ENCODE results near the gene DNAH3.

Gene DNAH3

DNA sequence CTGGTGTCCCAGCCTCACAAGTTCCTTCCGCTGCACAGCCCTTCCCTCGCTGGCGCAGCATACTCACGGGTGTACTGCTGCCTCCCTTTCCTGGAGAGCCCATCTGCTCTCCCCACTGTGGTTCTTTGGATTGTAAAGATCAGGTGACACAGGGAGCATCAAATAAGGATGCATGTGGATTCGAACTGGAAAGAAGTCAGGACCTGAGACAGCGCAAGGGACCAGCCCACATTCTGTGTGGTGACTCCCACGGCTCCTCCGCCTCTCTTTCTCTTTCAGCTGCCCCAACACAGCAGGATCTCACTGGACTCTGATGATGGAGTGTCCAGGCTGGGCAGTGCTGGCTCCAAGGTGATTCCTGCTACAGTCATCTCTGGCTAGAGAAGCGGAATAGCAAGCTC lies 15.9 kb upstream of the DNAH3 start:
- H3K27me3 Mint-ChIP-seq (ENCODE audit: low read depth, poor library complexity) = no peaks in the 10 kb centered on the region
- H3K27ac Mint-ChIP-seq = no peak overlapping the region
- no peak overlapping the region for H3K4me3 Mint-ChIP-seq
- TF ChIP-seq, protein P1, sequence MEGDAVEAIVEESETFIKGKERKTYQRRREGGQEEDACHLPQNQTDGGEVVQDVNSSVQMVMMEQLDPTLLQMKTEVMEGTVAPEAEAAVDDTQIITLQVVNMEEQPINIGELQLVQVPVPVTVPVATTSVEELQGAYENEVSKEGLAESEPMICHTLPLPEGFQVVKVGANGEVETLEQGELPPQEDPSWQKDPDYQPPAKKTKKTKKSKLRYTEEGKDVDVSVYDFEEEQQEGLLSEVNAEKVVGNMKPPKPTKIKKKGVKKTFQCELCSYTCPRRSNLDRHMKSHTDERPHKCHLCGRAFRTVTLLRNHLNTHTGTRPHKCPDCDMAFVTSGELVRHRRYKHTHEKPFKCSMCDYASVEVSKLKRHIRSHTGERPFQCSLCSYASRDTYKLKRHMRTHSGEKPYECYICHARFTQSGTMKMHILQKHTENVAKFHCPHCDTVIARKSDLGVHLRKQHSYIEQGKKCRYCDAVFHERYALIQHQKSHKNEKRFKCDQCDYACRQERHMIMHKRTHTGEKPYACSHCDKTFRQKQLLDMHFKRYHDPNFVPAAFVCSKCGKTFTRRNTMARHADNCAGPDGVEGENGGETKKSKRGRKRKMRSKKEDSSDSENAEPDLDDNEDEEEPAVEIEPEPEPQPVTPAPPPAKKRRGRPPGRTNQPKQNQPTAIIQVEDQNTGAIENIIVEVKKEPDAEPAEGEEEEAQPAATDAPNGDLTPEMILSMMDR (IDR thresholded peaks at IDR 0.05) = no peak
- H3K9me3 Mint-ChIP-seq = no peaks in the 10 kb centered on the region
- peak; percentile 39 for DNase-seq
- H3K36me3 Mint-ChIP-seq (ENCODE audit: low read depth) = peaks cover 44% of the 10 kb centered on the region
- H3K4me1 Mint-ChIP-seq = peaks cover 9% of the 10 kb centered on the region

DNA sequence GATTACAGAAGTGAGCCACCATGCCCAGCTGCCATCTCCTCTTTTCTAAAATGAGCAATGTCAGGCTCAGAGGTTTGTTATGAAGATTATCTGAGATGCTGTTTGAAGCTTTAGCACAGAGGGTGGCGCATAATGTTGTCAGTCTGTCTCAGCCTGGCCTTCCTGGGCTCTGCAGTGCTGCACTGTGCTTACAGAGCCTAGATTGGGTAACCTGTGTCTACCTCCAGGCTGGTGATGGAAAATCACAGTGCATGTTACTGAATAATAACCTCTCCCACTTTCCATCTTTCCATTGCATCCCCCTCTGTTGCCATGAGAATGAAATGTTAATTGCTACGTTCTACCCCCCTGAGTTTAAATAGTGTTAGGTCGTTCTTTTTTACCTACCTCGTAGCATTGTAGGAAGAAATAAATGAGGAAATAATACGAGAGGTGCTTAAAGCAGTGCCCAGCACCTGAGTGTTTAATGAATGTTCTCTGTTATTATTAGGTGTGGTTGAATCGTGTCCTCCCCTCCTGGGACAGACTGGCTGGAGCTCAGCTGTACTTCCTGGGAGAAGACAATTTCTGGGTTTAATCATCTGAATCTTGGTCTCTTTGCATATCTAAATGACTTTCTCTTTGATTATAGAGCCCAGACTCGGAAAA lies 14.0 kb upstream of the DNAH3 start:
- TF ChIP-seq, protein P1 (IDR thresholded peaks at IDR 0.05) = no peak
- Mint-ChIP-seq H3K4me1 (peaks cover 21% of the 10 kb centered on the region), H3K27me3 (ENCODE audit: low read depth, poor library complexity) (peaks cover 4% of the 10 kb centered on the region), H3K27ac (peak overlapping the region; percentile 51), H3K4me3 (no peak overlapping the region), H3K9me3 (no peaks in the 10 kb centered on the region), H3K36me3 (ENCODE audit: low read depth) (peaks cover 37% of the 10 kb centered on the region)
- no peak for DNase-seq

DNA sequence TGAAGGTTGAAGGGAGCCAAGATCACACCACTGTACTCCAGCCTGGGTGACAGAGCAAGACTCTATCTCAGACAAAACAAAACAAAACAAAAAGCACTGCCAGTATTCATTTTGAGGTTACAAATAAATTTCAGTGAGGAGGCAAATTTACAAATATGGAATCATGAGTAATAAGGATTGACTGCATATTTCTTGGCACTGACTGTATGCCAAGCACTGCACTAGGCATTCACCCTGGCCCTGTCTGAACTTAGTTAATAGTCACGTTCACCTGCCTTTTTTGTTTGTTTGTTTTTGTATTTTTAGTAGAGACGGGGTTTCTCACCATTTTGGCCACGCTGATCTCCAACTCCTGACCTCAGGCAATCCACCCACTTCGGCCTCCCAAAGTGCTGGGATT lies 12.9 kb upstream of the DNAH3 start:
- DNase-seq = no peak
- H3K27ac Mint-ChIP-seq = no peak overlapping the region
- H3K4me3 Mint-ChIP-seq = no peak overlapping the region
- peaks cover 30% of the 10 kb centered on the region for H3K4me1 Mint-ChIP-seq
- TF ChIP-seq, protein P1 (IDR thresholded peaks at IDR 0.05) = no peak
- H3K9me3 Mint-ChIP-seq = no peaks in the 10 kb centered on the region
- H3K27me3 Mint-ChIP-seq (ENCODE audit: low read depth, poor library complexity) = peaks cover 6% of the 10 kb centered on the region
- peaks cover 37% of the 10 kb centered on the region for H3K36me3 Mint-ChIP-seq (ENCODE audit: low read depth)

DNA sequence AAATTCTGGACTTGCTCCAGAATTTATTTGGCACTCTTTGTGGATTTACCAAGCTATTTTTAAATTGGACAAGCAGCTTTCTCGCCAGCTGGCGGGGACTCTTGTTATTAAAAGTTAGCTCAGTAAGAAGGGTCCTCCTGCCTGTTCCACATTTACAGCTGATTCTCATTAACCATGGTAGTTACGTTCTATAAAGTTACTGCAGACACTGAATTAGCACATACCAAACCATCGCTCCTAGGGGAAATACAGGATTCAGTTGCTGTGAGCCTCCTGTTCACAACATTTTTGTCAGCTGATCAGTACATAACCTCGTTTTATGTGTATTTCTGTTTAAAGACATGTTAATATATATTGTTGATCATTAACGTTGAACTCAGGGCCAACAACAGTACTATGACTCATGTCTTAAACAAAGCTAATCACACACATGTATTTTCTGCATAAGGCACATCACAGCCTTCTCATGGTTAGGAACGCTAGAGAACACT lies 12.1 kb upstream of the DNAH3 start:
- H3K4me3 Mint-ChIP-seq = no peak overlapping the region
- H3K36me3 Mint-ChIP-seq (ENCODE audit: low read depth) = peaks cover 37% of the 10 kb centered on the region
- H3K4me1 Mint-ChIP-seq = peaks cover 30% of the 10 kb centered on the region
- H3K9me3 Mint-ChIP-seq = no peaks in the 10 kb centered on the region
- DNase-seq = no peak
- H3K27me3 Mint-ChIP-seq (ENCODE audit: low read depth, poor library complexity) = peaks cover 10% of the 10 kb centered on the region
- H3K27ac Mint-ChIP-seq = peak overlapping the region; percentile 37
- TF ChIP-seq, protein P1 (IDR thresholded peaks at IDR 0.05) = no peak

DNA sequence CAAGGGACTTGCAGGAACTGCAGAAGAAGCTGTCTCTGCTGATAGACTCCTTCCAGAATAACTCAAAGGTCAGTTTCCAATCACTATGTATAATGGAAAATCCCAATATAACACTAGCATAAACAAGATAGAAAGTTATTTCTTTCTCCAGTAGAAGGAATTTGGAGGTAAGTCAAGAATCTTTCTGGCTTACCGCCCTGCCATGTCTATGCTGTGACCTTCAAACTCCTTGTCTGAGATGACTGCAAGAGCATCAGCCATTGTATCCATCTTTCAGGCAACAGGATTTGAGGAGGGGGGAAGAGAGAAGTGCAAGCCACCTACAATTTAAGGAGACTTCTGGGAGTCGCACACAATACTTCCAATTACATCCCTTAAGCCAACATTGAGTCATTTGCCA lies 10.6 kb upstream of the DNAH3 start:
- TF ChIP-seq, protein P1 (IDR thresholded peaks at IDR 0.05) = no peak
- no peak overlapping the region for H3K4me3 Mint-ChIP-seq
- H3K4me1 Mint-ChIP-seq = peaks cover 25% of the 10 kb centered on the region
- H3K27ac Mint-ChIP-seq = no peak overlapping the region
- peaks cover 12% of the 10 kb centered on the region for H3K27me3 Mint-ChIP-seq (ENCODE audit: low read depth, poor library complexity)
- no peak for DNase-seq
- no peaks in the 10 kb centered on the region for H3K9me3 Mint-ChIP-seq
- peaks cover 37% of the 10 kb centered on the region for H3K36me3 Mint-ChIP-seq (ENCODE audit: low read depth)

DNA sequence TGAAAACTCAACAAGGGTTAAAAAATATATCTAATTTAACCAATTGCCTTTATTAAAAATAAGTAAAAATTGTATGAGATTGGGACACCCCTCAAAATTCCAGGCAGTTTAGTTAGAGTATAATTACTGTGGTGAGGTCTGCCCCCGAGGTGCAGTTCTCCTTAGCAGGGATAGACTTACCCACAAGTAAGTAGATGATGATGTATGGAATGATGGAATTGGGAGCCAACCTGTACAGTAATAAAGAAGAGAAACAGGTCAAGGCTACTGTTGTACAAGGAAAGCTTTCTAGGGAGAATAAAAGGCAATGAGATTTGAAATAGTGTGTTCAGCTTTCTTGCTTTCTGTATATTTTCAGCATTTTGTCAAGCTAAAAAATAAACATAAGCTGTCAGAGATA lies 9.6 kb upstream of the DNAH3 start:
- Mint-ChIP-seq H3K27ac (no peak overlapping the region), H3K4me1 (peaks cover 25% of the 10 kb centered on the region), H3K27me3 (ENCODE audit: low read depth, poor library complexity) (peaks cover 12% of the 10 kb centered on the region), H3K4me3 (no peak overlapping the region), H3K36me3 (ENCODE audit: low read depth) (peaks cover 37% of the 10 kb centered on the region), H3K9me3 (no peaks in the 10 kb centered on the region)
- TF ChIP-seq, protein P1 (IDR thresholded peaks at IDR 0.05) = no peak
- no peak for DNase-seq
